Measurements from ENCODE around the gene SART3. TPM values are rescaled to one million over a fixed set of nuclear protein-coding genes. Genes with fewer than 3 reads are reported as not detected.
A peak's percentile ranks its signal among the peaks of the same experiment; 100 is the strongest.

The SART3 gene
- total and polyA plus RNA-seq, 2 of the 8 experiments (the other 6 are each of a cell fraction or from before 2014, with no cell fraction given) = 16.0 to 103 TPM

DNA sequence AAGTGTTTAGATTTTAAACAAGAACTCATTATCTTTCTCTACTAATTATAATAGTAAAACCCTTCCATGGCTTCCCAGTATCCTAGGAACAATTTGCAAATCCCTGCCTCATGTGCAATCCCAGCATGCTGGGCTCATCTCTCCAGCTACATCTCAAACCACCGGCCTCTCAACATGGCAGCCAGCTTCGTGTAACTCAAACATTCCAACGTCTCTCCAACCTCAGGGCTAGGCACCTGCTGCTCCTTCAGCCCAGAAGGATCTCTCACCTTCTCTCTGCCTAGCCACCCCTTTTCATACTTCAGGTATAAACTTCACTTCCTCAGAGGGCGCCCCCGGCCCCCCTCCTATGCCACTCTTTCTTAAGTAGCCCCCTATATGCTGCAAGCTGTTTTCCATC, 7.2 kb downstream of the SART3 start:
- POLR2A ChIA-PET (ENCODE audit: partially characterized antibody) = interaction anchor here (0.6 kb wide), 1 partner anchor 37 kb away, joined by 4 read pairs; no protein-coding TSS in a partner anchor
- DNase-seq (ENCODE audit: low read depth in 1 of 2, low spot score in 2 of 2) (no peak), FAIRE-seq (no peak)
- peaks cover 16 to 29% of the 10 kb centered on the region in 2 experiments for H4K20me1 ChIP-seq (replicated peaks in 1 of 2; ENCODE audit: control insufficient read depth in 1 of 2, insufficient read depth in 2 of 2, low read length in 2 of 2)
- CTCF ChIA-PET (ENCODE audit: partially characterized antibody) = no interaction called here
- no peak overlapping the region for H2BK120ac ChIP-seq (replicated peaks; ENCODE audit: low read depth, low read length)
- H2BK12ac ChIP-seq (ENCODE audit: low read depth, low read length) = no peak overlapping the region
- H2BK5ac ChIP-seq (ENCODE audit: low read depth, low read length) = no peak overlapping the region
- H4K8ac ChIP-seq (ENCODE audit: extremely low read depth, insufficient read depth, low read length) = peak overlapping the region; percentile 51; the same call in 1 of the 2 replicates
- no peak overlapping the region for H3K18ac ChIP-seq (ENCODE audit: extremely low read depth, low read length)
- no peak overlapping the region for H3K56ac ChIP-seq (replicated peaks; ENCODE audit: insufficient read length, low read depth, low read length)
- no peak overlapping the region for H3K4ac ChIP-seq (replicated peaks; ENCODE audit: insufficient read length, low read depth, low read length)
- H3K79me2 ChIP-seq (ENCODE audit: control insufficient read depth in 1 of 2, insufficient read depth in 2 of 2, low read length in 2 of 2) = peaks cover 37 to 99% of the 10 kb centered on the region in 2 experiments
- no peak overlapping the region for H4K91ac ChIP-seq (replicated peaks; ENCODE audit: insufficient read length, low read length)
- no peaks in the 10 kb centered on the region for H3K9me3 ChIP-seq (ENCODE audit: insufficient read depth in 2 of 2, low read depth in 1 of 2, low read length in 1 of 2)
- no peak overlapping the region for H3K4me2 ChIP-seq (ENCODE audit: insufficient read depth in 1 of 2, low read depth in 2 of 2, low read length in 2 of 2)
- no peak overlapping the region for H4K5ac ChIP-seq (ENCODE audit: insufficient read length, low read depth, low read length)
- no peak overlapping the region for H3K4me3 ChIP-seq (ENCODE audit: extremely low read depth in 1 of 4, insufficient read depth in 2 of 4, low read depth in 3 of 4, low read length in 4 of 4)
- H2AFZ ChIP-seq (ENCODE audit: low read length) = no peak overlapping the region
- no peak overlapping the region for H2AK5ac ChIP-seq (ENCODE audit: low read depth, low read length)
- H2BK20ac ChIP-seq (ENCODE audit: low read length) = no peak overlapping the region
- peaks cover 2% of the 10 kb centered on the region; the same call in 1 of the 2 replicates for H3K79me1 ChIP-seq (ENCODE audit: low read depth, low read length)
- H3K23ac ChIP-seq (ENCODE audit: insufficient read length) = no peak overlapping the region
- H3K4me1 ChIP-seq (replicated peaks in 1 of 4; ENCODE audit: control insufficient read depth in 3 of 4, insufficient read depth in 4 of 4, low read length in 3 of 4) = no peaks in the 10 kb centered on the region
- peaks cover 0 to 26% (median 4%) of the 10 kb centered on the region in 4 experiments for H3K36me3 ChIP-seq (ENCODE audit: control insufficient read depth in 2 of 4, insufficient read depth in 4 of 4, low read length in 3 of 4)
- no peak overlapping the region for H3K14ac ChIP-seq (ENCODE audit: insufficient read length)
- no peak overlapping the region for H2BK15ac ChIP-seq (ENCODE audit: low read length)
- TF ChIP-seq TCF12 (IDR thresholded peaks at IDR 0.05; ENCODE audit: low read depth, low read length) (no peak), YY1 (IDR thresholded peaks at IDR 0.05; ENCODE audit: low read depth, low read length) (peak; percentile 56; the same call in 1 of the 2 replicates)
- no peak overlapping the region for H3K9ac ChIP-seq (replicated peaks in 1 of 4; ENCODE audit: extremely low read depth in 1 of 4, low read depth in 3 of 4, low read length in 3 of 4)
- 74% methylated on average over 4 of the region's 5 CpGs; no CpG with 5 or more reads in 1 of the 2 experiments for WGBS, 2 experiments (ENCODE audit: extremely low coverage in 1 of 2, insufficient coverage in 1 of 2, insufficient read length in 1 of 2, insufficient replicate concordance in 2 of 2, low coverage in 1 of 2, low lambda C conversion rate in 2 of 2, missing lambda C conversion rate in 1 of 2)
- no peaks in the 10 kb centered on the region for H3K23me2 ChIP-seq (ENCODE audit: low read depth, low read length)
- no peak overlapping the region for H3K27ac ChIP-seq (ENCODE audit: low read depth, low read length)
- H3K27me3 ChIP-seq (replicated peaks in 1 of 4; ENCODE audit: control insufficient read depth in 3 of 4, extremely low read depth in 1 of 4, insufficient read depth in 3 of 4, low read length in 3 of 4) = no peaks in the 10 kb centered on the region

All from H1 (cell line).